Caco-2 (cell line): ENCODE results near the gene RBP4. TPM values are rescaled to one million over a fixed set of nuclear protein-coding genes. Genes with fewer than 3 reads are reported as not detected.

ENCODE experiments used
- BruUV-seq: library from RNA; stranded (reverse); fragments of 400-500 nt; replicated peaks from 2 replicates; lab custom pipeline; 2021; lab: Mats Ljungman, UMichigan
- CTCF ChIA-PET: fragments of 300-600 bp; sonication (Branson Sonifier 250); formaldehyde crosslinking; loops from one replicate; lab custom pipeline; 2022; ENCODE audit warnings: antibody characterized with exemption; lab: Charles Lee
- POLR2A ChIA-PET: fragments of 300-600 bp; sonication (Branson Sonifier 250); formaldehyde crosslinking; loops from one replicate; lab custom pipeline; 2022; ENCODE audit warnings: antibody characterized with exemption; lab: Charles Lee
- DNase-seq, 2 experiments: peaks; one replicate each; pipeline versions ENCODE4 v3.0.0 to v3.0.0-alpha.2; 2020 to 2022
- H3K27me3 ChIP-seq: replicated peaks from 2 replicates; pipeline ENCODE4 v1.6.0; 2011; ENCODE audit warnings: low read length; ENCODE audit not compliant: control insufficient read depth, insufficient read depth
- H3K36me3 ChIP-seq: 2 replicates; pipeline ENCODE4 v1.5.1; 2011; ENCODE audit warnings: low read length; ENCODE audit not compliant: control insufficient read depth, insufficient read depth
- H3K4me1 ChIP-seq: fragments of 250-450 bp; sonication (Bioruptor Pico); 2 replicates; pipeline ENCODE4 v1.5.1; 2020; ENCODE audit warnings: mild to moderate bottlenecking
- H3K4me3 ChIP-seq: 2 replicates; pipeline ENCODE4 v1.5.1; 2011; ENCODE audit warnings: low read depth, mild to moderate bottlenecking, control low read depth, low read length
- H3K9me3 ChIP-seq: fragments of 250-450 bp; sonication (Bioruptor Pico); 2 replicates; pipeline ENCODE4 v1.5.1; 2020; ENCODE audit warnings: mild to moderate bottlenecking, moderate library complexity
- H3K27ac Mint-ChIP-seq: one replicate; pipeline ENCODE4 v1.8.0; 2022; ENCODE audit warnings: mixed read lengths; ENCODE audit not compliant: unreplicated experiment
- H3K27me3 Mint-ChIP-seq: one replicate; pipeline ENCODE4 v1.8.0; 2022; ENCODE audit warnings: mixed read lengths; ENCODE audit not compliant: insufficient read depth, unreplicated experiment
- H3K36me3 Mint-ChIP-seq: one replicate; pipeline ENCODE4 v1.8.0; 2022; ENCODE audit warnings: mild to moderate bottlenecking, mixed read lengths; ENCODE audit not compliant: insufficient read depth, unreplicated experiment
- H3K4me1 Mint-ChIP-seq: one replicate; pipeline ENCODE4 v1.8.0; 2022; ENCODE audit warnings: low read depth, mixed read lengths; ENCODE audit not compliant: unreplicated experiment
- H3K4me3 Mint-ChIP-seq: one replicate; pipeline ENCODE4 v1.8.0; 2022; ENCODE audit warnings: mild to moderate bottlenecking, moderate library complexity, mixed read lengths; ENCODE audit not compliant: unreplicated experiment
- H3K9me3 Mint-ChIP-seq: one replicate; pipeline ENCODE4 v1.8.0; 2022; ENCODE audit warnings: mixed read lengths; ENCODE audit not compliant: unreplicated experiment
- intact Hi-C: fragments of 100-400 bp; cut with micrococcal nuclease; formaldehyde crosslinking; loops from one replicate; pipeline ENCODE4 v1.10.0; 2022; ENCODE audit not compliant: unreplicated experiment
- total RNA-seq: library from RNA; stranded (reverse); gene quantifications from 2 replicates; pipeline ENCODE4 v1.2.3, GENCODE V29; 2022
- TF ChIP-seq, protein P1 (sequence below), 2 experiments: fragments of 200-600 bp in 1 of 2; IDR thresholded peaks; 1 replicate in 1 of 2; 2 replicates in 1 of 2; pipeline versions ENCODE4 v1.5.1 to v1.8.0; 2011 to 2022; ENCODE audit warnings: antibody characterized with exemption in 1 of 2, control low read depth in 1 of 2, inconsistent platforms in 1 of 2, low read depth in 1 of 2, low read length in 1 of 2, mild to moderate bottlenecking in 1 of 2, moderate library complexity in 1 of 2; ENCODE audit not compliant: insufficient read depth in 1 of 2, severe bottlenecking in 1 of 2, unreplicated experiment in 1 of 2

Gene RBP4
- total RNA-seq, 1 experiment from 2014 or later = 255 TPM

- no peak overlapping the region for H3K4me3 Mint-ChIP-seq
- POLR2A ChIA-PET = no interaction called here
- H3K9me3 ChIP-seq = no peaks in the 10 kb centered on the region
- peaks cover 15% of the 10 kb centered on the region for H3K36me3 Mint-ChIP-seq
- no peaks in the 10 kb centered on the region; the same call in none of the 2 replicates for H3K36me3 ChIP-seq
- intact Hi-C loops = loop anchor here (10.0 kb wide), 1 partner anchor 82 kb away; no protein-coding TSS in a partner anchor
- H3K4me3 ChIP-seq = no peak overlapping the region
- no peaks in the 10 kb centered on the region for H3K9me3 Mint-ChIP-seq
- no TSS peak for BruUV-seq
- TF ChIP-seq, protein P1, sequence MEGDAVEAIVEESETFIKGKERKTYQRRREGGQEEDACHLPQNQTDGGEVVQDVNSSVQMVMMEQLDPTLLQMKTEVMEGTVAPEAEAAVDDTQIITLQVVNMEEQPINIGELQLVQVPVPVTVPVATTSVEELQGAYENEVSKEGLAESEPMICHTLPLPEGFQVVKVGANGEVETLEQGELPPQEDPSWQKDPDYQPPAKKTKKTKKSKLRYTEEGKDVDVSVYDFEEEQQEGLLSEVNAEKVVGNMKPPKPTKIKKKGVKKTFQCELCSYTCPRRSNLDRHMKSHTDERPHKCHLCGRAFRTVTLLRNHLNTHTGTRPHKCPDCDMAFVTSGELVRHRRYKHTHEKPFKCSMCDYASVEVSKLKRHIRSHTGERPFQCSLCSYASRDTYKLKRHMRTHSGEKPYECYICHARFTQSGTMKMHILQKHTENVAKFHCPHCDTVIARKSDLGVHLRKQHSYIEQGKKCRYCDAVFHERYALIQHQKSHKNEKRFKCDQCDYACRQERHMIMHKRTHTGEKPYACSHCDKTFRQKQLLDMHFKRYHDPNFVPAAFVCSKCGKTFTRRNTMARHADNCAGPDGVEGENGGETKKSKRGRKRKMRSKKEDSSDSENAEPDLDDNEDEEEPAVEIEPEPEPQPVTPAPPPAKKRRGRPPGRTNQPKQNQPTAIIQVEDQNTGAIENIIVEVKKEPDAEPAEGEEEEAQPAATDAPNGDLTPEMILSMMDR (IDR thresholded peaks at IDR 0.05; ENCODE audit: insufficient read depth in 1 of 2, low read depth in 1 of 2, low read length in 1 of 2, severe bottlenecking in 1 of 2, unreplicated experiment in 1 of 2) = no peak
- H3K4me1 Mint-ChIP-seq = peaks cover 15% of the 10 kb centered on the region
- H3K27me3 Mint-ChIP-seq = no peaks in the 10 kb centered on the region
- H3K27me3 ChIP-seq = no peaks in the 10 kb centered on the region
- DNase-seq = no peak
- peaks cover 21% of the 10 kb centered on the region for H3K4me1 ChIP-seq
- H3K27ac Mint-ChIP-seq = no peak overlapping the region
- CTCF ChIA-PET = no interaction called here
Measured at GRCh38 chr10:93593254-93593653, 7.8 kb downstream of the RBP4 start.

GRCh38 chr10:93591065-93591808 lies 9.8 kb downstream of the RBP4 start:
- H3K9me3 ChIP-seq = no peaks in the 10 kb centered on the region
- no peaks in the 10 kb centered on the region for H3K27me3 ChIP-seq
- H3K4me3 ChIP-seq = no peak overlapping the region
- peak overlapping the region; percentile 67 for H3K27ac Mint-ChIP-seq
- no TSS peak for BruUV-seq
- no peaks in the 10 kb centered on the region; the same call in none of the 2 replicates for H3K36me3 ChIP-seq
- peaks cover 15% of the 10 kb centered on the region for H3K36me3 Mint-ChIP-seq
- TF ChIP-seq, protein P1 (IDR thresholded peaks at IDR 0.05; ENCODE audit: insufficient read depth in 1 of 2, low read depth in 1 of 2, low read length in 1 of 2, severe bottlenecking in 1 of 2, unreplicated experiment in 1 of 2) = no peak
- peak in 1 of 2 experiments; percentile 23 for DNase-seq
- peak overlapping the region; percentile 11 for H3K4me3 Mint-ChIP-seq
- H3K4me1 ChIP-seq = peaks cover 21% of the 10 kb centered on the region
- H3K27me3 Mint-ChIP-seq = no peaks in the 10 kb centered on the region
- H3K9me3 Mint-ChIP-seq = no peaks in the 10 kb centered on the region
- ChIA-PET CTCF (interaction anchor here (2.1 kb wide), 1 partner anchor 37 kb away, joined by 10 read pairs; no protein-coding TSS in a partner anchor), POLR2A (interaction anchor here (0.6 kb wide), 1 partner anchor 105 kb away, joined by 5 read pairs; no protein-coding TSS in a partner anchor)
- intact Hi-C loops = loop anchor here (10.0 kb wide), 1 partner anchor 84 kb away; no protein-coding TSS in a partner anchor
- H3K4me1 Mint-ChIP-seq = peaks cover 15% of the 10 kb centered on the region

- Histone ChIP-seq H3K9me3 (no peaks in the 10 kb centered on the region), H3K36me3 (no peaks in the 10 kb centered on the region; the same call in 1 of the 2 replicates), H3K27me3 (no peaks in the 10 kb centered on the region), H3K4me3 (no peak overlapping the region), H3K4me1 (peaks cover 21% of the 10 kb centered on the region)
- Mint-ChIP-seq H3K27ac (no peak overlapping the region), H3K9me3 (no peaks in the 10 kb centered on the region), H3K4me1 (peaks cover 15% of the 10 kb centered on the region), H3K27me3 (no peaks in the 10 kb centered on the region), H3K36me3 (peaks cover 15% of the 10 kb centered on the region), H3K4me3 (no peak overlapping the region)
- ChIA-PET POLR2A (no interaction called here), CTCF (interaction anchor here (0.6 to 2.1 kb wide), 2 partner anchors 11 to 36 kb away, joined by 5 to 10 read pairs; no protein-coding TSS in a partner anchor)
- TF ChIP-seq, protein P1 (IDR thresholded peaks at IDR 0.05; ENCODE audit: insufficient read depth in 1 of 2, low read depth in 1 of 2, low read length in 1 of 2, severe bottlenecking in 1 of 2, unreplicated experiment in 1 of 2) = no peak
- no peak for DNase-seq
- BruUV-seq = no TSS peak
- intact Hi-C loops = loop anchor here (10.0 kb wide), 1 partner anchor 84 kb away; no protein-coding TSS in a partner anchor
Measured at GRCh38 chr10:93590638-93591037, 10.4 kb downstream of the RBP4 start.
